Right cardiac atrium (tissue), 5 donors: ENCODE results near the gene PRSS23. TPM values are rescaled to one million over a fixed set of nuclear protein-coding genes. Genes with fewer than 3 reads are reported as not detected.

Experiments used
- polyA plus RNA-seq: library from polyadenylated mRNA; stranded (reverse); fragments of 200-250 nt; gene quantifications from one replicate; pipeline ENCODE4 v1.2.3, GENCODE V29; 2013
- total RNA-seq, 4 donors: library from RNA; stranded (reverse); fragmentation: NEBNext Ultra II Directional; extraction: Animal tissue kit (Norgen Biotek cat#: 25700); gene quantifications; one replicate each; pipeline ENCODE4 v1.2.1, GENCODE V29; 2021
- donor health status: healthy with polysubstance abuse.
- donor health status: DM: no; HTN: yes; CAD: no.
- donor health status: DM: no; HTN: no; CAD: no.
- donor health status: DM: no; HTN: yes; CAD: no; lungs with severe emphysema.
- donor health status: DM: yes; HTN: yes; CAD: no.

The PRSS23 gene
- total and polyA plus RNA-seq, 5 donors = 14.5 to 79.9 (median 27.4) TPM

Other genes with a start within 250 kb of the PRSS23 start
- gene ME3, start 127.9 kb upstream of the PRSS23 start, total RNA-seq = 10 to 100 TPM; 20.8 to 24.0 (median 23.4) TPM
- gene ME3, start 127.9 kb upstream of the PRSS23 start, polyA plus RNA-seq = 23.6 TPM
- 10 to 100 TPM; 20.6 to 28.3 (median 24.6) TPM for gene FZD4, start 154.9 kb downstream of the PRSS23 start, total RNA-seq
- gene FZD4, start 154.9 kb downstream of the PRSS23 start, polyA plus RNA-seq = 13.9 TPM
- gene TMEM135, start 237.4 kb downstream of the PRSS23 start, total RNA-seq = 10 to 100 TPM; 17.3 to 24.1 (median 18.7) TPM
- gene TMEM135, start 237.4 kb downstream of the PRSS23 start, polyA plus RNA-seq = 5.7 TPM